Loucy (cell line): ENCODE measurements around the gene BCAN.

Experiments used
- CTCF ChIP-seq: fragments of 200-600 bp; sonication (generic); conservative IDR thresholded peaks from 2 replicates; pipeline ENCODE4 v1.5.1; 2014; ENCODE audit warnings: mild to moderate bottlenecking, antibody characterized with exemption, low read length
- EZH2phosphoT487 ChIP-seq: fragments of 200-600 bp; IDR thresholded peaks from 2 replicates; pipeline ENCODE4 v1.6.1; 2018; ENCODE audit warnings: antibody characterized with exemption, mild to moderate bottlenecking, moderate library complexity, borderline replicate concordance

- TF ChIP-seq CTCF = no peak
- no peak for TF ChIP-seq EZH2phosphoT487
Observed at GRCh38 chr1:156595016-156595415, 46.9 kb upstream of the BCAN start.
